OCI-M2 (cell line): ENCODE data around the gene YIPF1.
"Not testable (repeated sequence)": the region's sequence is repeated elsewhere in the genome, so short reads cannot be mapped to it uniquely, and the experiment has no call there.

ENCODE experiments used
- DNase-seq: peaks from one replicate; lab custom pipeline; 2025; ENCODE audit not compliant: unreplicated experiment; lab: John Stamatoyannopoulos, UW

YIPF1 gene

GRCh38 chr1:53895421-53895820, 5.8 kb upstream of the YIPF1 start:
- no peak for DNase-seq

- DNase-seq: no peak
These were observed 5.0 kb upstream of the YIPF1 start for GRCh38 chr1:53894644-53895043.

- no peak for DNase-seq
These were observed 4.5 kb upstream of the YIPF1 start, which contains the start of gene DIO1 for GRCh38 chr1:53893999-53894636. Gene DIO1, plus strand, starts transcription at chr1:53894187. Its CDS starts 24 bp downstream, at chr1:53894211.

- no peak for DNase-seq
These were observed 3.3 kb upstream of the YIPF1 start for GRCh38 chr1:53892911-53893310.

- DNase-seq: no peak
These were observed 2.1 kb upstream of the YIPF1 start for GRCh38 chr1:53891678-53892077.

- DNase-seq: no peak
These were observed 1.4 kb upstream of the YIPF1 start for GRCh38 chr1:53891018-53891417.

- no peak for DNase-seq
These were observed 935 bp upstream of the YIPF1 start for GRCh38 chr1:53890522-53890941.

GRCh38 chr1:53888681-53889080, 916 bp downstream of the YIPF1 start:
- no peak for DNase-seq

- DNase-seq: not testable (repeated sequence)
These were observed 6.0 kb downstream of the YIPF1 start for GRCh38 chr1:53883600-53883999.

GRCh38 chr1:53881853-53882252, 7.7 kb downstream of the YIPF1 start:
- not testable (repeated sequence) for DNase-seq

GRCh38 chr1:53878492-53879105, 11.0 kb downstream of the YIPF1 start:
- DNase-seq: no peak

- not testable (repeated sequence) for DNase-seq
These were observed 14.4 kb downstream of the YIPF1 start for GRCh38 chr1:53875150-53875549.

GRCh38 chr1:53871773-53872484, 17.7 kb downstream of the YIPF1 start:
- no peak for DNase-seq

- no peak for DNase-seq
These were observed 18.4 kb downstream of the YIPF1 start for GRCh38 chr1:53871221-53871620.

GRCh38 chr1:53869454-53870117, 20.0 kb downstream of the YIPF1 start:
- DNase-seq: no peak

GRCh38 chr1:53868565-53868964, 21.0 kb downstream of the YIPF1 start:
- DNase-seq: no peak

GRCh38 chr1:53862507-53862906, 27.1 kb downstream of the YIPF1 start:
- no peak for DNase-seq

GRCh38 chr1:53860967-53861411, 28.6 kb downstream of the YIPF1 start:
- no peak for DNase-seq

GRCh38 chr1:53851571-53852285, 37.9 kb downstream of the YIPF1 start:
- DNase-seq: no peak

GRCh38 chr1:53850082-53850673, 39.4 kb downstream of the YIPF1 start:
- DNase-seq: no peak

- DNase-seq: no peak
These were observed 41.6 kb downstream of the YIPF1 start for GRCh38 chr1:53847980-53848379.
